ENCODE data around the gene UIMC1.

UIMC1 gene

GRCh38 chr5:176904276-176904675 lies 102.3 kb downstream of the UIMC1 start:
- DNase-seq (ENCODE audit: low read depth in 2 of 2, low spot score in 1 of 2): no peak

- no peak for DNase-seq (ENCODE audit: low read depth in 2 of 2, low spot score in 1 of 2)
Observed at GRCh38 chr5:176902911-176903664, 103.5 kb downstream of the UIMC1 start.

- no peak for DNase-seq (ENCODE audit: low read depth in 2 of 2, low spot score in 1 of 2)
Observed at GRCh38 chr5:176902102-176902814, 104.3 kb downstream of the UIMC1 start.

GRCh38 chr5:176901260-176902101 lies 105.1 kb downstream of the UIMC1 start:
- DNase-seq (ENCODE audit: low read depth in 2 of 2, low spot score in 1 of 2): no peak

- DNase-seq (ENCODE audit: low read depth in 2 of 2, low spot score in 1 of 2): no peak
Observed at GRCh38 chr5:176900780-176901204, 105.8 kb downstream of the UIMC1 start.

GRCh38 chr5:176899946-176900779 lies 106.4 kb downstream of the UIMC1 start:
- DNase-seq (ENCODE audit: low read depth in 2 of 2, low spot score in 1 of 2): no peak

- no peak for DNase-seq (ENCODE audit: low read depth in 2 of 2, low spot score in 1 of 2)
Observed at GRCh38 chr5:176899296-176899891, 107.2 kb downstream of the UIMC1 start, which contains the start of gene HK3. HK3 (minus strand) TSS chr5:176899346; CDS start chr5:176896159, 3,187 bp downstream.

- no peak for DNase-seq (ENCODE audit: low read depth in 2 of 2, low spot score in 1 of 2)
Observed at GRCh38 chr5:176897263-176897662, 109.3 kb downstream of the UIMC1 start.

GRCh38 chr5:176895831-176896230 lies 110.7 kb downstream of the UIMC1 start:
- no peak for DNase-seq (ENCODE audit: low read depth in 2 of 2, low spot score in 1 of 2)

GRCh38 chr5:176894298-176894697 lies 112.3 kb downstream of the UIMC1 start:
- no peak for DNase-seq (ENCODE audit: low read depth in 2 of 2, low spot score in 1 of 2)

GRCh38 chr5:176892663-176893062 lies 113.9 kb downstream of the UIMC1 start:
- no peak for DNase-seq (ENCODE audit: low read depth in 2 of 2, low spot score in 1 of 2)

GRCh38 chr5:176891331-176891958 lies 115.1 kb downstream of the UIMC1 start:
- no peak for DNase-seq (ENCODE audit: low read depth in 2 of 2, low spot score in 1 of 2)

- DNase-seq (ENCODE audit: low read depth in 2 of 2, low spot score in 1 of 2): no peak
Observed at GRCh38 chr5:176890455-176891330, 115.9 kb downstream of the UIMC1 start.

- no peak for DNase-seq (ENCODE audit: low read depth in 2 of 2, low spot score in 1 of 2)
Observed at GRCh38 chr5:176889321-176890280, 117.0 kb downstream of the UIMC1 start.

GRCh38 chr5:176888865-176889165 lies 117.8 kb downstream of the UIMC1 start:
- no peak for DNase-seq (ENCODE audit: low read depth in 2 of 2, low spot score in 1 of 2)

GRCh38 chr5:176888016-176888864 lies 118.3 kb downstream of the UIMC1 start:
- DNase-seq (ENCODE audit: low read depth in 2 of 2, low spot score in 1 of 2): no peak

- no peak for DNase-seq (ENCODE audit: low read depth in 2 of 2, low spot score in 1 of 2)
Observed at GRCh38 chr5:176887252-176887849, 119.2 kb downstream of the UIMC1 start.
